ENCODE results near the gene LMBR1.
"Not testable (repeated sequence)": the region's sequence is repeated elsewhere in the genome, so short reads cannot be mapped to it uniquely, and the experiment has no call there.

LMBR1 gene

DNA sequence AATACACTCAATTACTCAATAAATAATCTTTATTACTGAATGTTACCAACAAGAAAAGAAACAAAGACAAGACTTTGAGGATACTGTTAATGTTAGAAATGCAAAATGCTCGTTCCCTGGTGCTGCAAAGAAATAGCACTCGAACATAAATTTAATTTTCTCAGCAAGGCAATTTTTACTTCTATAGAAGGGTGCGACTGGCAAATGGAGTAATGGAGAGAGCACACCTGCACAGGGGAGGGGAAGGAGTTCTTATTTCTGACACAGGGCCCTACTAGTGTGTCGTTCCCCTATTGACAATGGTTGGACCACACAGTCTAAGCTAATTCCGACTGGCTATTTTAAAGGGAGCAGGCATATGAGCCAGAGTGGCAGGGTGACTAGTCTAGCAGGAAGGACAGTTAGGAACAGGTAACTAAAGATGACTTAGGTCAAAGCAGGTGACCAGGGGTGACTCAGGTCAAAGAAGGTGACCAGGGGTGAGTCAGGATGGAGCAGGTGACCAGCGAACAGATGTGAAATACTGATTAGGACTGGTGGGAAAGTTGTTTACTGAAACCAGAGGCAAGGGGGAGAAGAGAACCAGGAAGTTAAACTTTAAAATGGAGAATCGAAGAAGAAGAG lies 133.3 kb downstream of the LMBR1 start:
- DNase-seq (ENCODE audit: low read depth in 2 of 2), result no peak

DNA sequence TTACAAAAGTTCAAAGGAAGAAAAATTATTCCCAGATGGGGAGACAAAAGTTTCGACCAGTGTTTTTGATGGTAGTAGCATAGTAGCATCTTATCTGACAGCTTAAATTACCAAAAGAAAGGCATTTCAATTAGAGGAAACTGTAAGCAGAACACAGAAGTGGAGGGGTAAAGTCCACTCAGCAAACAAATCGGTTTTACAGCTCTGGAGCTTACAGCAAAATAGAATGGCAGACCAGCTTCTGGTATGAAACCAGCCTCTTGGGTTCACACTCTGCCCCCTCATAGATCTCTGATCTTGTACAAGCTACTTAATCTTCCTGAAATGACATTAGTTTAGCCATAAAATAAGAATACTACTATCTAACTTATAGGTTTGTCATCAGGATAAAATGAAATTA lies 133.8 kb downstream of the LMBR1 start:
- DNase-seq (ENCODE audit: low read depth in 2 of 2), result no peak

DNA sequence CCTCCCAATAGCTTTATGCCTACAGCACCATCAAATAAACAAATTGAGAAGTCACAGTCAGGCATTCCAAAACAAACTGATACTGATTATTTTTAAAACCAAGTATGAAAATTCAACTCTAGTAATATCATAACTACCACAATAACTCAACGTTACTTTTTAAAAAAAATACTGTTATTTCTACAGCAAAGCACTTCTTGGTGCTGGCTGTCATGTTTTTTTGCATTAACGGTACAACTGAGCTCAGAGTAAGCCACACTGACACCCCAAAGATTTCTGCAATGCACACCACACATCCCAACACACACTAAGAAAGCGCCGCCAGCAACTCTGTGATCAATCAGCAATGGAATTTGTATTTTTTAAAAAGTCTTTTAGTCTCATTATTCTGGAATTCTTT lies 138.8 kb downstream of the LMBR1 start:
- DNase-seq (ENCODE audit: low read depth in 2 of 2), result no peak

DNA sequence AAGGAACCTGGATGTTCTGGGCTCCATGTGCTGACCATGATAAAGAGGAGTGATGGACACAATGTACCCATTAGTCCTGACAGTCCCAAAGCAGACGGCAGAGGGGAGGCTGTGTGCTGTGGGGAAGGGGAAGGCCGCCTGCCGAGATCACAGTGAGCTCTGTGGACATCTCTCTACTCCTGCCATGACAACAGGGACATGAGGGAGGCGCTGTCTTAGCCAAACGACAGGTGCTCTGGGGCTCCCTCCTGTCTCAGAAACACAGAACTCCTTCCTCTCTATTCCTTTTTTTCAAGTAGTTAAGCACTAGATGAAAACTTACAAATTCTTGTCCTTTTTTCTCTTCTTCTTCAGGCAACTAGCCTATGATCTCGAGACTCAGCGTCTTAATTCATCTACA lies 139.4 kb downstream of the LMBR1 start:
- no peak for DNase-seq (ENCODE audit: low read depth in 2 of 2)

- no peak for DNase-seq (ENCODE audit: low read depth in 2 of 2)
Observed at GRCh38 chr7:156753229-156753560, 139.8 kb downstream of the LMBR1 start.

DNA sequence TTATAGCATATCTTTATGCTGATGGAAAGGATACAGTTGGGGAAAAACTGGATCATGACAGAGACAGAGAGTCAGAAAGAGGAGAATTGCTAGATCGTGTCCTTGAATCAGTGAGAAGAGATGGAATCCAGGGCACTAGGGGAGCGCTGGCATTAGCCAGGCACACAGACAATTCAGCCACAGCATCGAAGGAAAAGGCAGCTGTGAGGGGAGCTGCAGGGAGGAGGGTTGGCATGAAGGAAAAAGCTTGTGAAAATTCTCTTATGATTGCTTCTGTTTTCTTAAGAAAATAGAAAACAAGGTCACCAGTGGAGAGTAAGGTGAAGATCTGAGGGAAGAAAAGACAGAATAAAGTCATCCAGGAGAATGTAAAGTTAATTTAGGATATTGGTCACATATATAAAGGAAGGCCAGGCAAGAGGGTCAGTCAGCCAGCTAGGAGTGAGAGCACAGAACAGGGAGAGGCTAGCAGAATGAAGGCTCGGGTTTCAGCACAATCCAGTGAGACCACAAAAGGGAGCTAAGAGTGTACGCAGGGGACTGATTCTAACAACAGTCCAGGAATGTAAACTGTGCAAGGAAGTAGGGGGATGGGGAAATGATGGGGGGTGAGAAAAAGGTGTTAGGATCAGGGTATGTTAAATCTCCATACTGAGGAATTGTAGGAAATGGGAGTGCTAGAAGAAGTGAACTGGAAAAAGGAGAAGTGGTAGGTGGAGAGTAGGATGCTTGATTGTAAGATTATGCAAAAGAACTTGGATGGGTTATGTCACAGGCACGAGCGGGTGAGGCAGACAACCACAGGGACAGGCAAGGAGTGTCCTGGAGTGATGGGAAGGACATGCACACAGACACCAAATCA lies 140.4 kb downstream of the LMBR1 start:
- DNase-seq (ENCODE audit: low read depth in 2 of 2), result no peak

GRCh38 chr7:156751319-156751718 lies 141.7 kb downstream of the LMBR1 start:
- DNase-seq (ENCODE audit: low read depth in 2 of 2), result peak; percentile 37 to 39

DNA sequence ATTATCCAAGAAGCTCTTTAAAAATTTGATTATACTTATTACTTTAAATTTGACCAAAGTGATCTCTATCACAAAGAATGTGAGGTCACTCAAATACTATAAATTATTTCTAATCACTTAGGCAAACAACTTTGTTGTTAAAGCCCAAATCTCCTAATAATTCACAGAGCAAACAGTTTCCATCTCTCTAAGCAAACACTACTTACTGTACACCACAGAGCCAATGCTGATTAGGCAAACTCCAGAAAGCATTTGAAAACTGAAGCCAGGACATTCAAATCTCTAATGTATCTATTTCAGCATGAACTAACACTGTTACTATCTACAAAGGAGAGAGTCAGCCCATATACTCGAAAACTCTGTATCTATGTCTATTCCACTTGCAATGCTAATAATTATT lies 145.3 kb downstream of the LMBR1 start:
- DNase-seq (ENCODE audit: low read depth in 2 of 2), result no peak

DNA sequence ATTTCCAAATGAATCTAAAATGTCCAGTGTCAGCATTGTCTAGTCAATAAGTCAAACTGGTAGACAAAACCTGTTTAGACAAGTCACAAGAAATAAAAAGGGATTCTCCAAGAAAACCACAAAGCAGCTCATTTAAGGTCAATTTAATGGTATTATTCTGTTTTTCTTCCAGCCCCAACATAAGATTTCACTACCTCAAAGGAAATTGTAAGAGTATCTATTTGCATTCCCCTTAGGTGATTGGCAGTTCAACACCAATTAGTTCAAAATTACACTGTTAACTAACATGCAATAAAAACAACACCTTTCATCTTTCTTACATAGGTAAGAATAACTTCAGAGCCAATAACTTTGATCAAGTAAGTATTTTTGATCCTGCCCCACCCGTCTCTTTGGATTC lies 146.1 kb downstream of the LMBR1 start:
- no peak for DNase-seq (ENCODE audit: low read depth in 2 of 2)

GRCh38 chr7:156739596-156739995 lies 153.4 kb downstream of the LMBR1 start:
- no peak for DNase-seq (ENCODE audit: low read depth in 2 of 2)

- no peak for DNase-seq (ENCODE audit: low read depth in 2 of 2)
Observed at GRCh38 chr7:156735851-156736250, 157.1 kb downstream of the LMBR1 start.

- DNase-seq (ENCODE audit: low read depth in 2 of 2), result no peak
Observed at GRCh38 chr7:156733638-156734037, 159.3 kb downstream of the LMBR1 start.

DNA sequence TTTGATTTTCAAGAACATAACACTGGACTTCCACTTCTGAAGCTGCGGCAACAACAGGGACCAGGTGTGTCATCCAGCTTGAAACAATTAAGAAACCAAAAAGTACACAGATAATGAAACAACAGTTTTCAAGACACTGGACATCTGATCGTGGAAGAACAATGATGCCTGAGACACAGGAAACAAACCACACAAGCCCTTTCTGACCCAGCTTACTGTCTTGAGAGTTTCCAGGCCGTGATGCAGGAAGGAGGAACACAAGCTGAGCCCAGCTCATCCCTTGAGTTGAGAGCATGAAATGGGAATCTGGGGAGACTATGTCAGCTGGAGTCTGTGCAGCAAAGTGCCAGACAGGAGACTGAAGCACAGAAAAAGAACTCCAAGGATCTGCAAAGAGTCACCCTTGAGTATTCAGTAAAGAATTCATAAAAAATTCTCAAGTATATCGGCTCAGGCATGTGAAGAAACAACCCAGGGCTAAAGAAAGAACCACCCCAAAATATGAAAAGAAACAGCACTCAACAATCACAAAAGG lies 160.8 kb downstream of the LMBR1 start:
- DNase-seq (ENCODE audit: low read depth in 2 of 2), result no peak

- DNase-seq (ENCODE audit: low read depth in 2 of 2), result no peak
Observed at GRCh38 chr7:156731651-156732050, 161.3 kb downstream of the LMBR1 start.

DNA sequence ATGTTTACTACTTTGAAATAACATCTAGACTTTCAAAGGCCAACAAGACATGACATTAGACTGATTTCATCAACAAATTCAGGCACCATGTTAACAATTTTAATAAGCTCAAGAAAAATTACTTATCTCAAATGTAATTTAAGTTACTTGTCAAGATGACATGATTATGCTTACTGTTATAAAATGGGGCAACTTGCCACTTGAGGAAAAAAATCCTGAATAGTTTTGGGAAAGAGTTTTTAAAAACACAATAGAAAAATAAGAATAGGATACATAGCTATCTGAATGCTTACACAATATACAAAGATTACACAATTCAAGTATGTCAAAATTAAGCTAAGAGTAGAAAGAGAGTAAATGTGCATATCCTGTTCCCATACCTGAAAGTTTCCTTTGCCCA lies 167.0 kb downstream of the LMBR1 start:
- no peak for DNase-seq (ENCODE audit: low read depth in 2 of 2)

GRCh38 chr7:156725073-156725472 lies 167.9 kb downstream of the LMBR1 start:
- no peak for DNase-seq (ENCODE audit: low read depth in 2 of 2)

DNA sequence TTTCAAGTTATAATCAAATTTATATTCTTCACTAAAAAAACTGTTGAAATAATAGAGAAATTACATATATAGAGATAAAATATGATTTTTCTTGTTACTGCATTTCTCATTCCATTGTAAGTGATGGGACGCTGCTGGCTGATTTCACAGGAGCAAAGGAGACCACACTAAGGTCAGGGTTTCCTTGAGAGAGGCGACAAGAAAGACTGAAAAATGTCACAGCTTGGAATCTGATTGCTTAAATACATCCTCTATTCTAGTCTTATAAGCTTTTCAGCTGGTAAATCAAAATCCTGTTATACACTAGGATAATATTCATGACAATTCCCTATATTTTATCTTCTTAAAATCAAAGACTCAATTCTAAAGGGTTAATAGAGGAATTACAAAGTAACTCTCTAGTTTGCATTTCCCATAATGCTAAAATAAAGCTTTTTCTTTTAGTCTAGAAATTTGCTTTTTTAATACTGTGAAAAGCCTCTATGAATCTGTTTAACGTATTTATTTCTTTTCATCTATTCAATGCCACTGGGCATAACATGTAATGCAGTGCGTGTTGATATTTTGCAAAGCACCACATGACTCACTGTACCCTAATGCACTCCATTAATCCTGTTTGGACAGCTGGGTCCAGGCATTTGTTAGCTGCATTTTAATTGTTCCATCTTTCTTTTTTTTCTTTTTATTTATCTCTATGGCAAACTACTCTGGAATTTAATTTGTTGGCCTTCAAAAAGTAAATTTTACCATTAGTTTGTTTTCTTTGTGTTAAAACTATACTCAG lies 170.7 kb downstream of the LMBR1 start:
- no peak for DNase-seq (ENCODE audit: low read depth in 2 of 2)

DNA sequence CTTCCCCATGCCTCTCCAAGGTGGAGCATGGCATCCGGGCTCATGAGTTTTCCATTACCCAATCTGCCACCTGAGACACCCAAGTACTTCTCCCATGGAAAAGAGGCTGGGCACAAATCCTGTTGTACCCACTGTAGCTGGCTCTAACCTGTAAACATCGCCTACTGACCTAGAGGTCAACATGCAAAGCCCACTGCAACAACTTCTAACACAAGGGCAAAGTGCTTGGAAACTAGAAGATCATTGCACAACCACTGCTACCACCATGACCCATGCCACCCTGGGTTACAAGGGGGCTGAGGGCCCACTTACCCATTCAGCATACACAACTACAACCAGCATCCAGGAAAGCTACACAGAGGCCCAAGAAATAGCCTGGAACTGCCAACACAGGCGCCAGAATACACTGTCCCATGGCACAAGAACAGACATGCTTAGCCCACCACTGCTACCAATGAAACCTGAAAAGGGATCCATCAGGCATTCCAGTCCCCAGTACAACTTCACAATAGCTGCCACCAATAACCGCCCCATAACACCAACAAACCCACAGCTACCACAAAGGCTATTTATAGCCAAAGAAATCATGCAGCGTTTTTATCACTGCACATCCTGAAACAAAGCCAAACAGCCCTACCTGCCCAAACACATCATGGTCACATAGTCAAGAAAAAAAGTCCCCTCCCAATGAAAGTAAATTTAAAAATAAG lies 189.1 kb downstream of the LMBR1 start:
- no peak for DNase-seq (ENCODE audit: low read depth in 2 of 2)

DNA sequence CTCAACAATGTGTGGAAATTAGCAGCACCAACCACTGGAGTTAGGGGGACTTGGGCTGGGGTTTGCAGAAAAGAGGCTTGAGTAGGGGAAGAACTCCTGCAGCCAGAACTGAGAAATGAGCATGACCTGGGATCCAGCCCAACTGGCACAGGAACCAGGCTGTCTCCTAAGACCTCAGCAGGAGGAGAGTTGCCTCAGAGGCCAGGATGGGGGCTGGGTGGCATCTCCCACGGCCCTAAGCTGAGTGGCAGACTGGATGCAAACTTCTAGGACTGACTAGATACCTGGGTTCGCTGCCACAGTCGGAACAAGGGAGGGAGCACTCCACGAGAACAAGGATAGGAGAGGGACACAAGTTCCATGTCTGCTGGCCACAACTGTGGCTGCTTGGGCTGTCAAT lies 189.8 kb downstream of the LMBR1 start:
- no peak for DNase-seq (ENCODE audit: low read depth in 2 of 2)

- no peak for DNase-seq (ENCODE audit: low read depth in 2 of 2)
Observed at GRCh38 chr7:156702399-156702798, 190.6 kb downstream of the LMBR1 start.

GRCh38 chr7:156701787-156702186 lies 191.2 kb downstream of the LMBR1 start:
- DNase-seq (ENCODE audit: low read depth in 2 of 2), result not testable (repeated sequence)

DNA sequence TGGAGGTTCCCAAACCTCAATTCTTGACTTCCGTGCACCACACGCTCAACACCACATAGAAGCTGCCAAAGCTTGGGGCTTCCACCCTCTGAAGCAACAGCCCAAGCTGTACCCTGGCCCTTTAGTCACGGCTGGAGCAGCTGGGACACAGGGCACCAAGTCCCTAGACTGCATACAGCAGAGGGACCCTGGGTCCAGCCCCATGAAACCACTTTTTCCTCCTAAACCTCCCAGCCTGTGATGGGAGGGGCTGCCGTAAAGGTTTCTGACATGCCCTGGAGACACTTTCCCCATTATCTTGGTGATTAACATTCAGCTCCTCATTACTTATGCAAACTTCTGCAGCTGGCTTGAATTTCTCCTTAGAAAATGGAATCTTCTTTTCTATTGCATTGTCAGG lies 194.5 kb downstream of the LMBR1 start:
- not testable (repeated sequence) for DNase-seq (ENCODE audit: low read depth in 2 of 2)
